ENCODE measurements around the gene NNMT. TPM values are rescaled to one million over a fixed set of nuclear protein-coding genes. Genes with fewer than 3 reads are reported as not detected.

The NNMT gene
- total RNA-seq, 1 donor from 2014 or later, result 0.82 TPM

DNA sequence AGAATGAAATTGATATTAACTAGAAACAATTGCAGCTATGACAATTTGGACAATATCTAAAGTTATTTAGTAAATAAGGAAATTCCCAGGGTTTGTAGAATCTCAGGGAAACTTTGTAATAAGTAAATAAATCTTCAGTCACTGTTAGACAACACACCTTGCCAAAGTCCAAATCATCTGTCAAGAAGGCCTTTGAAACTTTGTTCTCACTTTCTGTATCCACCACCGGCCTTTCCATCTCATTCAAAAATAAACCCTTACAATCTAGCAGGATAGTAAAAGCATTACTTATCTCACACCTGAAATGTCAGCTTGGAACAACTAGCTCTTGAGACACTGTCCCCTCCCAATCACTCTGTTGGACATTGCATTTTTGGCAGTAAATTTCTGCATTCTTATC, 7.9 kb downstream of the NNMT start:
- TF ChIP-seq, protein P1, sequence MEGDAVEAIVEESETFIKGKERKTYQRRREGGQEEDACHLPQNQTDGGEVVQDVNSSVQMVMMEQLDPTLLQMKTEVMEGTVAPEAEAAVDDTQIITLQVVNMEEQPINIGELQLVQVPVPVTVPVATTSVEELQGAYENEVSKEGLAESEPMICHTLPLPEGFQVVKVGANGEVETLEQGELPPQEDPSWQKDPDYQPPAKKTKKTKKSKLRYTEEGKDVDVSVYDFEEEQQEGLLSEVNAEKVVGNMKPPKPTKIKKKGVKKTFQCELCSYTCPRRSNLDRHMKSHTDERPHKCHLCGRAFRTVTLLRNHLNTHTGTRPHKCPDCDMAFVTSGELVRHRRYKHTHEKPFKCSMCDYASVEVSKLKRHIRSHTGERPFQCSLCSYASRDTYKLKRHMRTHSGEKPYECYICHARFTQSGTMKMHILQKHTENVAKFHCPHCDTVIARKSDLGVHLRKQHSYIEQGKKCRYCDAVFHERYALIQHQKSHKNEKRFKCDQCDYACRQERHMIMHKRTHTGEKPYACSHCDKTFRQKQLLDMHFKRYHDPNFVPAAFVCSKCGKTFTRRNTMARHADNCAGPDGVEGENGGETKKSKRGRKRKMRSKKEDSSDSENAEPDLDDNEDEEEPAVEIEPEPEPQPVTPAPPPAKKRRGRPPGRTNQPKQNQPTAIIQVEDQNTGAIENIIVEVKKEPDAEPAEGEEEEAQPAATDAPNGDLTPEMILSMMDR (conservative IDR thresholded peaks at IDR 0.05), result no peak
- no peak overlapping the region for H3K27ac Mint-ChIP-seq (ENCODE audit: unreplicated experiment)
- H3K36me3 Mint-ChIP-seq (ENCODE audit: low read depth), result peaks cover 12% of the 10 kb centered on the region
- H3K27me3 Mint-ChIP-seq (ENCODE audit: low read depth), result peaks cover 16% of the 10 kb centered on the region
- H3K4me3 Mint-ChIP-seq, result no peak overlapping the region
- no peaks in the 10 kb centered on the region for H3K4me1 Mint-ChIP-seq
- no peak for DNase-seq (ENCODE audit: low read depth, low spot score)
- H3K9me3 Mint-ChIP-seq, result peaks cover 9% of the 10 kb centered on the region

DNA sequence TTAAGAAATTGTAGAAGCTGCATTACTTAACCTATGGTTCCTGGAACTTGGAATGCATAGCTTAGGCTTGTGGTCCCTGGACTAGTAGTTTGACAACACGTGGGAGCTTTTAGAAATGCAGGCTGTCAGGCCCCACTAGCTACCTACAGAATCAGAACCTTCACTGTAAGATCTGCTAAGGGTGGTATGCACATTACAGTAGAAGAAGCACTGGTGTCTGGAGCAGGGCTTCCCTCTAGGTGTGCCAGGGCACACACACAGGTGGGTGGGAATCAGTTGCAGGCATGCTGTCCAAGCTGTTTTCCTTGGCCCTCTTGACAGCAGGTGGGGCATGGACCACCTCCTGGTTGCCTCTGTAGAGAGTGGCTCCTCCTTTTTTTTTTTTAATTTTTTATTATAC, 8.8 kb downstream of the NNMT start:
- peaks cover 9% of the 10 kb centered on the region for H3K9me3 Mint-ChIP-seq
- no peak for DNase-seq (ENCODE audit: low read depth, low spot score)
- no peak overlapping the region for H3K27ac Mint-ChIP-seq (ENCODE audit: unreplicated experiment)
- H3K4me3 Mint-ChIP-seq, result no peak overlapping the region
- H3K27me3 Mint-ChIP-seq (ENCODE audit: low read depth), result peaks cover 20% of the 10 kb centered on the region
- peaks cover 7% of the 10 kb centered on the region for H3K36me3 Mint-ChIP-seq (ENCODE audit: low read depth)
- H3K4me1 Mint-ChIP-seq, result no peaks in the 10 kb centered on the region
- TF ChIP-seq, protein P1 (conservative IDR thresholded peaks at IDR 0.05), result no peak

DNA sequence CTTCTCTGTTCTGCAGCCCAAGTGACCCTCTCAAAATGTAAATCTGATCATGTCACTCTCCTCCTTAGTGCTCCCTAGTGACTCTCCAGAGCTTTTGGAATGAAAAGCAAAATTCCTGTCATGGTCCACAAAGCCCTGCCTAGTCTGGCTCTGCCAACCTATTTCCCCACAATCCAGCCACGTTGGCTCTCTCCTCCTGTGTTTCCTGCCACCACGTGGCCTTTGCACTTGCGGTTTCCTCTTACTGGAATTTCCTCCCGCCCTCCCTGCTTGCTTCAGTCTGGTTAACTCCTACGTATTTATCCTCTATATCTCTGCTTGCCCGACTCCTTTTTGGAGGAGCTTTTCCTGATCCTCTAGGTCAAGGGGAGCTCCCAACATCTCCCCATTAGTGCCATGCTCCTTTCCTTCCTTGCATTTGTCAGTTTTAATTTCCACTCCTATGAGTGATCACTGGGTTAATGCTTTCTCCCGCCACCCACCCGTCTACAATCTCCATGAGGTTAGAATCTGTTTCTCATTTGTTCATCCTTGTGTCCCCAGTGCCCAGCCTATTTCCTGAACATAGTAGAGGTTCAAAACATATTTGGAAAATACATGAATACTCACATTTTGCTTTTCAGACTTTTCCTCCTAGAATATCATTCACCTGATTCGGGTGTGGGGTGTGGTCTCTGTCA, 11.5 kb downstream of the NNMT start:
- Mint-ChIP-seq H3K4me3 (no peak overlapping the region), H3K27ac (ENCODE audit: unreplicated experiment) (no peak overlapping the region), H3K36me3 (ENCODE audit: low read depth) (no peaks in the 10 kb centered on the region), H3K9me3 (no peaks in the 10 kb centered on the region), H3K27me3 (ENCODE audit: low read depth) (peaks cover 23% of the 10 kb centered on the region), H3K4me1 (no peaks in the 10 kb centered on the region)
- TF ChIP-seq, protein P1 (conservative IDR thresholded peaks at IDR 0.05), result no peak
- DNase-seq (ENCODE audit: low read depth, low spot score), result no peak

DNA sequence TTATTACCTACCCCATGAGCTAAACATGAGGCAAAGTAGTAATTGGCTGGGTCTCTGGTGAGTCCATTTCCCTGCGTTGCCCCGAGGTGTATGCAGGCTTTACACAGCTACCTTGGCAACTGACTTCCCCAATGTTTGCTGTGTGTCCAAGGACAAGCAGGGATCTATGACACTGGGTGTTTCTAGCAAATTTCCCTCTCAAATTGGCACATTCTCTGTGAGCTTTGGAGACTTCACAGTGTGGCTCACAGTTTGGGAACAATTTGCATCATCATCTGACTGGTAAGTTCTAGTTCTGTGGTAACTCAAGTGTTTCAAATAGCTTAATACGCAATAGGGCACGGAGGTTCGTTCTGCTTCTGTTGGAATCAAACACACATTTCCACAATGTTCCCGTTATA, 12.5 kb downstream of the NNMT start:
- TF ChIP-seq, protein P1 (conservative IDR thresholded peaks at IDR 0.05), result no peak
- no peak for DNase-seq (ENCODE audit: low read depth, low spot score)
- H3K4me3 Mint-ChIP-seq, result no peak overlapping the region
- H3K36me3 Mint-ChIP-seq (ENCODE audit: low read depth), result no peaks in the 10 kb centered on the region
- H3K9me3 Mint-ChIP-seq, result no peaks in the 10 kb centered on the region
- no peaks in the 10 kb centered on the region for H3K4me1 Mint-ChIP-seq
- peaks cover 23% of the 10 kb centered on the region for H3K27me3 Mint-ChIP-seq (ENCODE audit: low read depth)
- H3K27ac Mint-ChIP-seq (ENCODE audit: unreplicated experiment), result no peak overlapping the region

DNA sequence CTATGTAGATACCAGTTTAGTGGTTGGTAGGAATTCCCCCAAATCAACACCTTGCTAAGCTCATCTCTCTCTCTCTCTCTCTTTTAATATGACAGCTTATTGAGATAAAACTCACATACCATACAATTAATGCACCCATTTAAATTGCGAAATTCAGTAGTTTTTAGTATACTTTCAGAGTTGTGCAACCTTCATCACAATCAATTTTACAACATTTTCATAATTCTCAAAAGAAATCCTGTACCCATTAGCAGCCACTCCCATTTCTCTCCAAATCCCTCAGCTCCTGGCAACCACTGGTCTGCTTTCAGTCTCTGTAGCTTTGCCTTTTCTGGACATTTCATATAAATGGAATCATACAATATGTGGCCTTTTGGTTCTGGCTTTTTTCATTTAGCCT, 13.3 kb downstream of the NNMT start:
- Mint-ChIP-seq H3K4me3 (no peak overlapping the region), H3K4me1 (no peaks in the 10 kb centered on the region), H3K9me3 (no peaks in the 10 kb centered on the region), H3K27me3 (ENCODE audit: low read depth) (peaks cover 23% of the 10 kb centered on the region), H3K27ac (ENCODE audit: unreplicated experiment) (no peak overlapping the region), H3K36me3 (ENCODE audit: low read depth) (no peaks in the 10 kb centered on the region)
- no peak for DNase-seq (ENCODE audit: low read depth, low spot score)
- TF ChIP-seq, protein P1 (conservative IDR thresholded peaks at IDR 0.05), result no peak

Data from neural crest cell (in vitro differentiated cells).